IMR-90 (cell line): Measurements from ENCODE around the gene FICD. TPM values are rescaled to one million over a fixed set of nuclear protein-coding genes. Genes with fewer than 3 reads are reported as not detected.

Experiments used
- ATAC-seq: fragments of 200-7000 bp; cut with Tn5 transposase; 2 replicates; pipeline ENCODE4 v1.9.1; 2020; ENCODE audit warnings: low read depth, mild to moderate bottlenecking, moderate library complexity
- BruUV-seq: library from RNA; stranded (reverse); fragments of 400-500 nt; replicated peaks from 2 replicates; lab custom pipeline; 2021; lab: Mats Ljungman, UMichigan
- CTCF ChIA-PET: fragments of 300-600 bp; formaldehyde crosslinking; extraction: SDS; loops from one replicate; lab custom pipeline; 2021; ENCODE audit warnings: antibody characterized with exemption; lab: Yijun Ruan, JAX
- POLR2A ChIA-PET: fragments of 300-600 bp; sonication (Branson Sonifier 250); formaldehyde crosslinking; loops from one replicate; lab custom pipeline; 2022; ENCODE audit warnings: antibody characterized with exemption; ENCODE audit not compliant: unreplicated experiment; lab: Charles Lee
- DNase-seq: peaks from one replicate; pipeline ENCODE4 v3.0.0; 2013
- H2AFZ ChIP-seq: replicated peaks from 2 replicates; pipeline ENCODE3; 2013; ENCODE audit warnings: low read length, mild to moderate bottlenecking; ENCODE audit not compliant: poor library complexity
- H2AK5ac ChIP-seq: 2 replicates; pipeline ENCODE4 v1.6.1; 2013; ENCODE audit warnings: low read depth, low read length, inconsistent platforms
- H2AK9ac ChIP-seq: replicated peaks from 2 replicates; pipeline ENCODE3; 2013; ENCODE audit warnings: mild to moderate bottlenecking, low read depth, low read length, moderate library complexity; ENCODE audit not compliant: poor library complexity
- H2BK120ac ChIP-seq: 2 replicates; pipeline ENCODE4 v1.6.1; 2013; ENCODE audit warnings: low read depth, low read length, inconsistent platforms
- H2BK15ac ChIP-seq: 3 replicates; pipeline ENCODE4 v1.6.1; 2013; ENCODE audit warnings: low read depth, low read length, inconsistent platforms
- H2BK20ac ChIP-seq: 2 replicates; pipeline ENCODE4 v1.6.1; 2013; ENCODE audit warnings: low read depth, mild to moderate bottlenecking, inconsistent platforms, low read length, moderate library complexity
- H2BK5ac ChIP-seq: 2 replicates; pipeline ENCODE4 v1.6.1; 2013; ENCODE audit warnings: mild to moderate bottlenecking, low read depth, low read length, inconsistent platforms; ENCODE audit not compliant: poor library complexity, severe bottlenecking
- H3K14ac ChIP-seq: replicated peaks from 2 replicates; pipeline ENCODE4 v1.6.1; 2013; ENCODE audit warnings: low read depth, low read length, inconsistent platforms
- H3K18ac ChIP-seq: 2 replicates; pipeline ENCODE4 v1.6.1; 2013; ENCODE audit warnings: low read depth, low read length, control low read depth
- H3K23ac ChIP-seq: 2 replicates; pipeline ENCODE4 v1.6.1; 2013; ENCODE audit warnings: low read depth, low read length, inconsistent platforms
- H3K27ac ChIP-seq: 2 replicates; pipeline ENCODE4 v1.5.1; 2013; ENCODE audit warnings: mild to moderate bottlenecking, control low read depth, low read length; ENCODE audit not compliant: insufficient read depth
- H3K27me3 ChIP-seq: 2 replicates; pipeline ENCODE4 v1.6.1; 2013; ENCODE audit warnings: low read length; ENCODE audit not compliant: control insufficient read depth, insufficient read depth
- H3K36me3 ChIP-seq: 2 replicates; pipeline ENCODE4 v1.6.1; 2013; ENCODE audit warnings: low read length, mixed read lengths; ENCODE audit not compliant: control insufficient read depth, insufficient read depth
- H3K4ac ChIP-seq: 2 replicates; pipeline ENCODE4 v1.6.1; 2013; ENCODE audit warnings: low read depth, low read length, inconsistent platforms
- H3K4me1 ChIP-seq: 2 replicates; pipeline ENCODE4 v1.6.1; 2013; ENCODE audit warnings: low read length, mixed read lengths; ENCODE audit not compliant: control insufficient read depth, insufficient read depth
- H3K4me2 ChIP-seq: 2 replicates; pipeline ENCODE4 v1.6.1; 2013; ENCODE audit warnings: low read depth, mild to moderate bottlenecking, control low read depth, low read length, moderate library complexity
- H3K4me3 ChIP-seq: 2 replicates; pipeline ENCODE4 v1.5.1; 2013; ENCODE audit warnings: low read depth, mild to moderate bottlenecking, control low read depth, low read length, moderate library complexity; ENCODE audit not compliant: insufficient read depth
- H3K56ac ChIP-seq: 2 replicates; pipeline ENCODE4 v1.6.1; 2013; ENCODE audit warnings: low read length, inconsistent platforms; ENCODE audit not compliant: insufficient read depth; ENCODE audit errors: extremely low read depth
- H3K79me1 ChIP-seq, 2 experiments: 2 replicates each; pipeline ENCODE4 v1.6.1; 2013; ENCODE audit warnings: low read length in 2 of 2, inconsistent platforms in 1 of 2, low read depth in 1 of 2
- H3K9ac ChIP-seq: 2 replicates; pipeline ENCODE4 v1.6.1; 2013; ENCODE audit warnings: low read depth, low read length, control low read depth
- H3K9me1 ChIP-seq: 2 replicates; pipeline ENCODE4 v1.6.1; 2013; ENCODE audit warnings: low read length, inconsistent platforms; ENCODE audit not compliant: insufficient read depth
- H3K9me3 ChIP-seq: 2 replicates; pipeline ENCODE4 v1.6.1; 2013; ENCODE audit warnings: low read length; ENCODE audit not compliant: control insufficient read depth, insufficient read depth
- H4K20me1 ChIP-seq: 2 replicates; pipeline ENCODE4 v1.6.1; 2013; ENCODE audit warnings: low read length, inconsistent platforms; ENCODE audit not compliant: insufficient read depth
- H4K5ac ChIP-seq: 2 replicates; pipeline ENCODE4 v1.6.1; 2013; ENCODE audit warnings: mild to moderate bottlenecking, low read depth, low read length, control low read depth
- H4K8ac ChIP-seq, 2 experiments: 2 replicates each; pipeline ENCODE4 v1.6.1; 2013; ENCODE audit warnings: low read depth in 2 of 2, low read length in 2 of 2, control low read depth in 1 of 2, inconsistent platforms in 1 of 2
- H4K91ac ChIP-seq: 2 replicates; pipeline ENCODE4 v1.6.1; 2013; ENCODE audit warnings: low read depth, low read length, inconsistent platforms; ENCODE audit not compliant: insufficient read depth
- BHLHE40 ChIP-seq: fragments of 150-350 bp; IDR thresholded peaks from 2 replicates; pipeline ENCODE4 v1.6.1; 2016; ENCODE audit warnings: mild to moderate bottlenecking, low read depth, low read length
- CEBPB ChIP-seq: IDR thresholded peaks from 2 replicates; pipeline ENCODE4 v1.6.1; 2012; ENCODE audit warnings: low read depth, low read length, improper control_type of control experiment
- CTCF ChIP-seq: conservative IDR thresholded peaks from 2 replicates; pipeline ENCODE4 v1.5.1; 2012; ENCODE audit warnings: mild to moderate bottlenecking, low read depth, low read length, improper control_type of control experiment
- MAZ ChIP-seq: IDR thresholded peaks from 2 replicates; pipeline ENCODE4 v1.6.1; 2012; ENCODE audit warnings: low read depth, mild to moderate bottlenecking, low read length, improper control_type of control experiment, moderate library complexity, borderline replicate concordance
- MXI1 ChIP-seq: IDR thresholded peaks from 2 replicates; pipeline ENCODE4 v1.6.1; 2012; ENCODE audit warnings: low read depth, mild to moderate bottlenecking, low read length, moderate library complexity, borderline replicate concordance
- RFX5 ChIP-seq: IDR thresholded peaks from 2 replicates; pipeline ENCODE4 v1.8.0; 2012; ENCODE audit warnings: low read depth, mild to moderate bottlenecking, low read length, moderate library complexity
- WGBS, 2 experiments: methylation state at CpG; one replicate each; pipeline versions ENCODE4 v1.1.5 to v1.1.7; 2013; ENCODE audit warnings: missing lambda C conversion rate in 2 of 2; ENCODE audit not compliant: insufficient read length in 1 of 2; ENCODE audit errors: extremely low coverage in 2 of 2; 5-methylcytosine and 5-hydroxymethylcytosine counted together
- dilution Hi-C: fragments of 300-500 bp; cut with HindIII; formaldehyde crosslinking; loops from one replicate; pipeline ENCODE4 v1.14.3; 2018; ENCODE audit warnings: low sequenced_read_pairs; ENCODE audit not compliant: unreplicated experiment
- in situ Hi-C: fragments of 300-500 bp; cut with MboI; formaldehyde crosslinking; loops from 3 replicates; pipeline ENCODE4 v1.14.3; 2019; ENCODE audit warnings: low sequenced_read_pairs, inconsistent platforms, mixed read lengths
- intact Hi-C: fragments of 100-400 bp; cut with micrococcal nuclease; formaldehyde crosslinking; loops from 2 replicates; pipeline ENCODE4 v1.10.0; 2022
- polyA plus RNA-seq, 3 experiments: library from polyadenylated mRNA; depleted of rRNA; stranded (reverse); fragments of >200 nt; gene quantifications; 2 replicates each; pipeline ENCODE4 v1.2.3, GENCODE V29; 2012; ENCODE audit warnings: low replicate concordance in 1 of 3
- total RNA-seq: library from RNA; depleted of rRNA; stranded (reverse); fragments of >200 nt; gene quantifications from 2 replicates; pipeline ENCODE4 v1.2.3, GENCODE V29; 2012

The FICD gene
- total and polyA plus RNA-seq, 2 of the 4 experiments (the other 2 are of a cell fraction) = 4.0 to 11.3 TPM

GRCh38 chr12:108484431-108484830 lies 30.6 kb upstream of the FICD start:
- DNase-seq (no peak), ATAC-seq (no peak)
- Histone ChIP-seq H4K20me1 (no peaks in the 10 kb centered on the region), H4K8ac (no peak overlapping the region), H3K36me3 (no peaks in the 10 kb centered on the region), H2BK15ac (no peak overlapping the region), H4K5ac (no peak overlapping the region), H3K9me1 (no peaks in the 10 kb centered on the region), H3K27ac (no peak overlapping the region), H3K4me3 (no peak overlapping the region), H4K91ac (no peak overlapping the region), H2AK5ac (no peak overlapping the region), H3K4ac (no peak overlapping the region), H3K27me3 (no peaks in the 10 kb centered on the region), H3K56ac (no peak overlapping the region), H3K14ac (no peak overlapping the region), H3K9me3 (no peaks in the 10 kb centered on the region), H2BK5ac (no peak overlapping the region), H2AK9ac (no peak overlapping the region), H3K9ac (no peak overlapping the region), H3K79me1 (no peaks in the 10 kb centered on the region), H3K23ac (no peak overlapping the region), H3K4me2 (no peak overlapping the region), H2BK20ac (no peak overlapping the region), H3K18ac (no peak overlapping the region), H2AFZ (no peak overlapping the region), H3K4me1 (no peaks in the 10 kb centered on the region), H2BK120ac (no peak overlapping the region)
- in situ Hi-C loops (no loop called here), intact Hi-C loops (no loop called here), dilution Hi-C loops (no loop called here)
- CTCF ChIA-PET = no interaction called here
- no TSS peak for BruUV-seq
- TF ChIP-seq MXI1 (no peak), BHLHE40 (no peak), RFX5 (no peak), CEBPB (no peak), CTCF (no peak), MAZ (no peak)
- POLR2A ChIA-PET = no interaction called here
- no CpG with 5 or more reads among the region's 2 CpGs for WGBS, 2 experiments
